Measurements from ENCODE around the gene NEK3.
"Not testable (repeated sequence)": the region's sequence is repeated elsewhere in the genome, so short reads cannot be mapped to it uniquely, and the experiment has no call there.

Gene NEK3

DNA sequence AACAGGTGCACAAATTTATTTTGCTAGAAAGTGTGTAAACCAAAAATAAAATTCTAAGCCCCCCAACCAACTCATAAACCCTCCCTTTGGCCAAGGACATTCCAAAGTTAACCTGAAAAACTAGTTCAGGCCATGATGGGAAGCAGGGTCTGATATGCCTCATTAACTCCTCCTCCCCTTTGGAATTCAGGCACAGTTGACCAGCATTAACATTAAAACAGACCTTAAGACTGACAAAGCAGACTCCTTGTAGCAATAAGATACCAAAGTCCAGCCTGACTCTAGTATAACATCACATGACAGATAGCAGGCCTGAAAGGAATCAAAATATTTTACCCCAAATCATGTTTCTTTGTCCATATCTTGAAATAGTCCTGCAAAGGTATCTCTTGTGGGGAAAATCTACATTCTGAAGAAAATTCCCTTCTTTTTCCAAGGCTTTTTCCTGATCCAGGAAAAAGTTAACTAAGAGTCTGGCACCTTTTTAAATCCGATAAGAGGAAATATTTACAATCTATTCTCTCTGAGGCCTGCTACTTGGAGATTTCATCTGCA, 50.2 kb downstream of the NEK3 start:
- DNase-seq = no peak

DNA sequence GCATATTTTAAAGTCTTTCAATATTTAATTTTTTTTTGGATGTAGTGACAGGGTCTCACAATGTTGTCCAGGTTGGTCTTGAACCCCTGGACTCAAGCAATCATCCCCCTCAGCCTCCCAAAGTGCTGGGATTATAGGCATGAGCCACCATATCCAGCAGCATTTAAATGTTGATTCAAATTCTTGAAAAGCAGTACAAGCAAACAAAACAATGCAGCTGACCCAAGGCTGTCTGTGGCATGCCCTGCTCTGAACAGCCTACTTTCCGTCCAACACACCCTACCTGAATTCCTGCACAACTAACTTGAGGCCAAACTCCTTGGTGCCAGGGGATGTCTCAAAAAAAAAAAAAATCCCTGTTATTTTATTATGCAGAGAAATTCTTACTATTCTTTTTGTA, 53.6 kb downstream of the NEK3 start:
- DNase-seq = no peak

DNA sequence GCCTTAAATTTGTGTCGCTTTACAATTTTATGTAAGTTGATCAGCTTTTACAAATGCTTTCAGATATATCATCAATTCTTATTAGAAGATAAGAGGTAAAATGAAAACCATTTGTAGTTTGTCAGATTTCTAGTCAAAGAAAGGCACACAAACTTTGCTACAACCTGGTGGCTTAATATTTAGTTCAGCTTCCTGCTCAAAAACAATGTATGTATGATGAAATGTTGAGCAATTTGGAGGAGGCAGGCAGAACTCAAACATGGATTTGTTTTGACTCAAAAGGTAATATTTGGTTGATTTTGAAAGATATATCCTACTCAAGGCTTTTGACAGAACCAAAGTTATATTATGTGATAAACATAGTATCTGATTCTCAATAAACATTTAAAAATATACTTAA, 54.8 kb downstream of the NEK3 start:
- DNase-seq = no peak

DNA sequence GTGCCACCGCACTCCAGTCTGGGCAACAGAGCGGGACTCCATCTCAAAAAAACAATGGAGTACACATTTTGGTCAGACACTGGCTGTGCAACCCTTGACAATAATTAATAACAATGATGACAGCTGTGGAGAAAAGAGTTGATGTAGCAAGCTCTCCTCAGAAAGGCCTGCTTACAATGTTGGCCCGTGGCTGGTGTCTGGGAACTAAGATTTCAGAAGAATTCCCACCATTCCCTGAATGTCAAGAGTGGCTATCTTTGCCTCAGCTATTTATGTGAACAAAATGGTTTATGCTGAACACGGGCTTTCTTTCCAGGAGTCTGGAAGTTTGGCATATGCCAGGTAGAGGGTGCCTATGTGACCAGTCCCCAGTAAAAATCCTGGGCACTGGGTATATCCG, 56.0 kb downstream of the NEK3 start:
- DNase-seq = no peak

DNA sequence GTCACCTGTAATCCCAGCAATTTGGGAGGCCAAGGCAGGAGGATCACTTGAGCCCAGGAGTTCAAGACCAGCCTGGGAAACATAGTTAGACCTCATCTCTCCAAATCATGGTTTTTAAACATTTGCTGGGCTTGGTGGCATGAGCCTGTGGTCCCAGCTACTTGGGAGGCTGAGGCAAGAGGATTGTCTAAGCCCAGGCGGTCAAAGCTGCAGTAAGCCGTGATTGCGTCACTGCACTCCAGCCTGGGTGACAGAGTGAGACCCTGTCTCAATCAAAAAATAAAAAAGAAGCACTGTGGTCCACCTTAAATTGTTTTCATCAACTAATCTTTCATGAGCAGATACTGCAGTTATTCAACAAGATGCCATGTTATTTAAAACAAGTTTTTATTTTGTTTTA, 57.0 kb downstream of the NEK3 start:
- not testable (repeated sequence) for DNase-seq

DNA sequence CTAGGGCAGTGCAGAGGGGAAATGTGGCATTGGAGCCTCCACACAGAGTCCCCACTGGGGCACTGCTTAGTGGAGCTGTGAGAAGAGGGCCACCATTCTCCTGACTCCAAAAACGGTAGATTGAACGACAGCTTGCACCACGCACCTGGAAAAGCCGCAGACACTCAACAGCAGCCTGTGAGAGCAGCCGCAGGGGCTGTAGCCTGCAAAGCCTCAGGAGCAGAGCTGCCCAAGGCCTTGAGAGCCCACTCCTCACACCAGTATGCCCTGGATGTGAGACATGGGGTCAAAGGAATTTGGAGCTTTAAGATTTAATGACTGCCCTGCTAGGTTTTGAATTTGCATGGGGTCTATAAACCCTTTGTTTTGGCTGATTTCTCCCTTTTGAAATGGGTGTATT, 62.2 kb downstream of the NEK3 start:
- no peak for DNase-seq

DNA sequence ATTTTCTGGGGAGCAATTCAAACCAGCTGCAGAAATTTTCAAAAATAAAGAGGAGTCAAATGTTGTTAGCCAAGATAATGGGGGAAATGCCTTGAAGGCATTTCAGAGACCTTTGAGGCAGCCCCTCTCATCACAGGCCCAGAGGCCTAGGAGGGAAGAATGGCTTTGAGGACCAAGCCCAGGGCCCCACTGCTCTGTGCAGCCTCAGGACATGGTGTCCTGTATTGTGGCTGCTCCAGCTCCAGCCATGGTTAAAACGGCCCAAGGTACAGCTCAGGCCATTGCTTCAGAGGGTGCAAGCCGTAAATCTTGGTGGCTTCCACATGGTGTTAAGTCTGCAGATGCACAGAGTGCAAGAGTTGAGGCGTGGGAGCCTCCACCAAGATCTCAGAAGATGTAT, 62.6 kb downstream of the NEK3 start:
- DNase-seq = no peak

DNA sequence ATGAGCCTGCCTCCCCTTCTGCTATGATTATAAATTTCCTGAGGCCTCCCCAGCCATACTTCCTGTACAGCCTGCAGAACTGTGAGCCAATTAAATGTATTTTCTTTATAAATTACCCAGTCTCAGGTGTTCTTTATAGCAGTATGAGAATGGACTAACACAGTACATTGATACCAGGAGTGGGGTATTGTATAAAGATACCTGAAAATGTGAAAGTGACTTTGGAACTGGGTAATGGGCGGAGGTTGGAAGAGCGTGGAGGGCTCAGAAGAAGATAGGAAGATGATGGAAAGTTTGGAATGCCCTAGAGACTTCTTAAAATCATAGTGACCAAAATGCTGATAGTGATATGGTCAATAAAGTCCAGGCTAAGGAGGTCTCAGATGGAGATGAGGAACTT, 63.3 kb downstream of the NEK3 start:
- DNase-seq = no peak

DNA sequence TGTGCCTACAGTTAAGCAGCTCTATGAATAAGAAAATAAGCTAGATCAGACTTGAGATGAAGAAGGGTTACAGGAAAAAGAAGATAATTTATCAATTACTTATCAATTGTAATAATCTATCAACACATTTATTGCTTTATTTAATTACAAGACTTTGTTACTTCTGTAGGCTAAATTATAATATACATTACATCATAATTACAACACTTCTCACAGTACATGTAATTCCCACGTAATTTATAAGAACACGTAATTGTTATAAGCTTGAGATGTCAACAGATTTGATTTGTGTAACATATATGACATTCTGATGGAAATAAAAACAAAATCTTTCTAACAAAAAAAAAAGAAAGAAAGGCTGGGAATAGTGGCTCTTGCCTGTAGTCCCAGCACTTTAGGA, 67.3 kb downstream of the NEK3 start:
- DNase-seq = no peak

DNA sequence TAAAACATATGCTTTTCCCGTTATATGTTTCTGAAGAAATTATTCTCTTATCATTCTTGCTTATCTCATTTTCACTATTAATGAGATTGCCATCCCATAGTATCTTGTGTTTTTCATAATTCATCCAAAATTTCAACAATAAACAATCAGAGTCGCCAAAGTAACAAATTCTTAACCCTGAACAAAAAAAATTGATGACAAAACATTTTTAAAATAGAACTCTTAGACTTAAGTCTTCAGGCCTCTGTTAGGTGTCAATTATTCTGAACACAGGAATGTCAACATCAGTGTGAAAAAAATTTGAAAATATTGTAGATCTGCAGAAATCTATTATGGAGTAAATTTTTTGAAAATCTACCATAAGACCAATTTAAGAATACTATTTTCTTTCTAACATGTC, 67.9 kb downstream of the NEK3 start:
- DNase-seq = no peak

DNA sequence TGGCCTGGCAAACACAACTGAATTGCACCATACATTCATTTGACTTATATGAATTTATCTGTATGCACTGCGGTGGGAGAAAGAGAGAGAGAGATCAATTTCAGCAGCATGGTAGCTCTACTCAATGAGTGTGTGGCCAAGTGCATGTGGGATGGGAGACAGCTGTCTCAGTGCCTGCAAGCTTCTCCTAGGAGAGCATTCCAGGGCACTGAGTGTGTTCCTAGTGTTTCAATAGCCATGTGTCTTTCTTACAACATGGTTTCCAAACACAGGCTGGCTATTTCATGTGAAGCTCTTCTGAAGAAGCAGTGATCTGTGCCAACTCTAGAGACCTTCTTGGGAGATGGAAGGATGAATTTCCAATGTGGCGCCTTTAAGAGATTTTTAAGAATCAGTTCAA, 74.0 kb downstream of the NEK3 start:
- DNase-seq = no peak

DNA sequence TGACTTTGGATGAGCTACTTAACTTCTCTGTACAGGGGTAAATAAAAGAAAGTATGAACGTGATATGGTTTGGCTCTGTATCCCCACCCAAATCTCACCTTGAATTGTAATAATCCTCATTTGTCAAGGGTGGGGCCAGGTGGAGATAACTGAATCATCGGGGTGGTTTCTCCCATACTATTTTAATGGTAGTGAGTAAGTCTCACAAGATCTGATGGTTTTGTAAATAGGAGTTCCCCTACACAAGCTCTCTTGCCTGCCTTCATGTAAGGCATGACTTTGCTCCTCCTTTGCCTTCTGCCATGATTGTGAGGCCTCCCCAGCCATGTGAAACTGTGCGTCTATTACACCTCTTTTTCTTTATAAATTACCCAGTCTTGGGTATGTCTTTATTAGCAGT, 74.4 kb downstream of the NEK3 start:
- DNase-seq = not testable (repeated sequence)
